HG02973 (cell line): Measurements from ENCODE around the gene GALK2.

Source experiments
- ATAC-seq: cut with Tn5 transposase; IDR thresholded peaks from one replicate; pipeline ENCODE4 v1.9.1; 2021; ENCODE audit warnings: moderate library complexity; ENCODE audit not compliant: unreplicated experiment

GALK2 gene

DNA sequence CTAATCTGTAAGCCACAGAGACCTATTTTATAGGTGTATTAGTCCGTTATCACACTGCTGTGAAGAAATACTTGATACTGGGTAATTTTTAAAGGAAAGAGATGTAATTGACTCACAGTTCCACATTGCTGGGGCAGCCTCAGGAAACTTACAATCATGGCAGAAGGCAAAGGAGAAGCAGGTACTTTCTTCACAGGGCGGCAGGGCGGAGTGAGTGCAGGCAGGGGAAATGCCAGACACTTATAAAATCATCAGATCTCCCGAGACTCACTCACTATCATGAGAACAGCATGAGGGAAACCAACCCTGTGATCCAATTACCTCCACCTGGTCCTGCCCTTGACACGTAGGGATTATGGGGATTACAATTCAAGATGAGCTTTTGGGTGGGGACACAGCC is 108.7 kb downstream of the GALK2 start:
- no peak for ATAC-seq

DNA sequence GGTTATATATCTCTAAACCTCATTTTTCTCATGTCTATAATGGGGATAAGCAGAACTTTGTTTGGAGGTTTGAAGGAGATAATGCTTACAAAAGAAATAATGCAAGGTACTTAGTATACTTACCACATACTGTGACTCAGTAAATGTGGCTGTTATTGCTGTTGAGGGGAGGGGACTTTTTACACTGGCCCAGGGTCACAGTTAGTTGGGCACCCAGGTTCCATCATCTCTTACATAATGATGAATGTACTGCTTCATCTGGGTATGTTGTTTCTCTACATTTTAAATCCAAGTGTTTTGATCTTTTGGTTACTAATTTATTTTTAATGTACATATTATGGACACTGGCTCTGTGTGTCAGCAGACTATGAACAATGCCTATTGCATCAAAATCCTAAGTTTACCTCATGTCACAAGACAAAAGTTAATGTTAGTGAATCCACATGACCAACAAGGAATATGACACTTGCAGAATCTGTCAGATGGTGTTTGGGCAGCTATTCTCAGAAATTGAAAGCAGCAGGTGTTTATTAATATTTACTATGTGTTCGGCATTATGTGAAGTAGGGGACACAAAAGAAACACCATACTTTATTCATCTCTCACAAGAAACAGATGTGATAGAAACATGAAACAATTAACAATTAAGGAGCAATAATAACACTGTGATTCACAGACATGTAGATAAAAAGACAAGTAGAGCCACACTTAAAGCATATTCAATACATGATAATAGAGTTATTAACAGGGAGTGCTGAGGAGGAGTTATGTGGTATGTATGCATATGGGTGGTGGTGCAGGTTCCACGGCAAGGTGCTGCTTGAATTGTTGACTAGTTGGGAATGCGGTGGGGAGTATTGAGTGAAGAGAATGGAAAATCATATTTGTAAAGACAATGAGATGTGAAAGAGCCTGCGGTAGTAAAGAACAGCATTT is 109.7 kb downstream of the GALK2 start:
- ATAC-seq, result no peak

DNA sequence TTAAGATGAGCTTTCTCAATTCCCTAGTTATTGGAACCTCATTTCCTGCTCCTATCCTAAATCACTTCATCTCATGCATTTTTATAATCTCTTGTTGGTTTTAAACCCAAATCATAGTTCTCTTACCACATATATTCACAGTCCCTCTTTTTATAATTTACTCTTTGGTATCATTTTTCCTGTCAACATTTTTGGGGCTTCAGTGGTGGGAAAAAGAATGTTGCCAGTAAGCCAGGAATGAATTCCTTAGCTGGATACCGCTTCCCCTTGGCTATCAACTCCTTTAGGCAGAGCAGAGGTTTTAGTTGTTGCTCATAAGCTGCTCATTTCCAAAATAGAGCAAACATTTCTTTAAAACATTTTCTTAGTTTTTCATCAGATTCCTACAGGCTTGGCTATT is 112.3 kb downstream of the GALK2 start:
- no peak for ATAC-seq

DNA sequence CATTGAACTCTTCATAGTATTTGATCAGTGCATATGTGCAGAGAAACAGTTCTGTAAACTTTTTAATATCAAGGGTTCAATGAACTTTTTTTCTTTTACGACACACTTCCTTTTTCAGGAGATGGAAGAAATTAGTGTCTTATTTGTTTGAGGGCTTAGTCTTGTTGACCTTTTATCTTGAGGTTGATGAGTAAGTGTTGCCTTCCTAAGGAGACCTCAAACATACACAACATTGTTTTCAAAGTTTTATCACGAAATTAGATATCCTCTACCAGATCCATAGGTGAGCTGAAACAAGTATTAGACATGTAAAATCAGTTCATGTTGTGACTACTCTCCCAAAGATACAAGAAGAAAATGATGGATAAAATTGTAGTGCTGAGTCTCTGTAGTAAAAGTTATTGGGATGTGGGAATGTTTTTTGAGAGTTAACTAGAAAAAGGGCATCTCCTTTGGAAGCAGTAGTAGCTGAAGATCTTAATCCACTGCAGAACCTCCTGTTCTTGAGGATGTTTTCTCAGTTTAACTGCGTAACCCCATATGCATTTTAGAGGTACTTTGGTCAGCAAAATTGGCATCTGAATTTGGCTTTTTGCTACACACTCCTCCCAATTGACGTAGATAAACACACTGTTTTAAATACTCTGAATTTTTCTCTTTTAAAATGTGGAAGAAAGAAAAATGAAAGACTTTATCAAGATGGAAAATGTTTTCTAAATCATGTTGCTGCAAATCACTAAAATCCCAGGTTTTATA is 116.8 kb downstream of the GALK2 start:
- ATAC-seq, result no peak

DNA sequence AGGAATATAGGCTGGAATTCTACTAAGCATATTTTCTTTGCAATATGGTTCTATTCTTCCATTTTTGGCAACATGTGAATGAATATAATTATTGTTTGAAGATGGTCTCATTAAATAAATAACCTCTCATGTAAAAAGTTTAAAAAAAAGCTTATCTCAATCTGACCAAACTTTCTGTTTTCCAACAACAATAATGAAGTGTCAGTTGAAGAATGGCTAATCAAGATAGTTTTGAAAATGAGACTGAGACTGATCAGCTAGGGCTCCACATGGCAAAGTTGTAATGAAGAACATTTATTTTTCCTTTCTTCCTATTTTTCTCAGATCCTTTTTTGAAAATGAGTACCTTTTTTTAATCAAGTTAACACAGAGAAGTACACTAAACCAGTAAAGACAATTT is 117.4 kb downstream of the GALK2 start:
- ATAC-seq, result no peak

DNA sequence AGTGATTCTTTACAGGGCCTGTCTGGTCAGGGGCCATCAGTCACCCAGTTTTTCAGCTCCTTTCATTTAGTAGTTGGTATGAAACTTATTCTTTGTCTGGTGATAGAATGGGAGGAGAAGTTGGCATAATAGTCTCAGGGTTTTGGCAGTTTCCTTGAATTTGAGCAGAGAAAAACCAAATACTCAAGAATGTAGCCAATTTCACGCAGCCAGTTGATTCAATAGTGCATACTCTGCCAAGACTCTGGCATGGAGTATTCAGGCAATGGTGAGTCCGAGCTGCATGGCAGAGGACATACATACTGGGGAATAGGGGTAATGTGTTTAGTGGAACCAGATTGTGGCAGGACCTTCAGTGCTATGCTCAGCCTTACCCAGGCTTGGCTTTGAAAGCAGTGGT is 118.3 kb downstream of the GALK2 start:
- ATAC-seq, result no peak

DNA sequence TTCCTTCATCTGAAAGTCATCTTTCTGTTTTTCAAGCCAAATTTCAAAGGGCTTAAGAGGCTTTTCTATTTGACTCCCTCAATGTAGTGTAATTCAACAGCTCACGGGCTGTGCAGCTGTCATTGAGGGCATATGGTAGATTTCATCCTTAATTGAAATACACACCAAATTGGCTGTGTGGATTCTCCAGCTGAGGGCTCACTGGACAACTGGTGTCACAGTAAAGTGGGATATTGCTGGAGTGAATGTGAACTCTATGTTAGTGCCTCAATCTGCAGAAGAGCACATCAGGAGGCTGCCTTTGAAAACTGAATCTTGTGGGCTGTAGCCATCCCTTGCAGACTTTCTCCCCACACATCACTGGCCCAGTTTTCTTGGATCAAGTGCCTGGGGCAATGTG is 120.1 kb downstream of the GALK2 start:
- ATAC-seq, result no peak

DNA sequence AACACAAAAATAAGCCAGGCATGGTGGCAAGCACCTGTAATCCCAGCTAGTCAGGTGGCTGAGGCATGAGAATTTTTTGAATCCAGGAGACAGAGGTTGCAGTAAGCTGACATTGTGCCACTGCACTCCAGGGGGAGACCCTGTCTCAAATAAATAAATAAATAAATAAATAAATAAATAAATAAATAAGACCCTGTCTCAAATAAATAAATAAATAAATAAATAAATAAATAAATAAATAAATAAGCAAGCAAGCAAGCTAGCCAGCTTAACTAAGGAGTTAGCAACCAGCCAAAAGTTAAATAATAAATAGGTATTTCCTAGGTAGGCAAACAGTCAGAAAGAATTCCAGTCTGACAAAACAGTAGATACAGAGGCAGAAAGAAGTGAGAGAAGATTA is 123.9 kb downstream of the GALK2 start:
- ATAC-seq, result no peak

DNA sequence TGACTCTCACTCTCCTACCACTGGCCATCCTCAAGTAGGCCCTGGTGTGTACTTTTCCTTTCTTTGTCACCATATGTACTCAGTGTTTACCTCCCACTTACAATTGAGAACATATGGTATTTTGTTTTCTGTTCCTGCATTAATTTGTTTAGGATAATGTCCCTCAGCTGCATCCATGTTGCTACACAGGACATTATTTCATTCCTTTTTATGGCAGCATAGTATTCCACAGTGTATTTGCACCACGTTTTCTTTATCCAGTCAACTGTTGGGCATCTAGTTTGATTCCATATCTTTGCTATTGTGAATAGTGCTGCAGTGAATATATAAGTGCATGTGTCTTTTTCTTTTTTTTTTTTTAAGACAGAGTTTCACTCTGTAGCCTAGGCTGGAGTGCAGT is 126.2 kb downstream of the GALK2 start:
- ATAC-seq, result no peak

DNA sequence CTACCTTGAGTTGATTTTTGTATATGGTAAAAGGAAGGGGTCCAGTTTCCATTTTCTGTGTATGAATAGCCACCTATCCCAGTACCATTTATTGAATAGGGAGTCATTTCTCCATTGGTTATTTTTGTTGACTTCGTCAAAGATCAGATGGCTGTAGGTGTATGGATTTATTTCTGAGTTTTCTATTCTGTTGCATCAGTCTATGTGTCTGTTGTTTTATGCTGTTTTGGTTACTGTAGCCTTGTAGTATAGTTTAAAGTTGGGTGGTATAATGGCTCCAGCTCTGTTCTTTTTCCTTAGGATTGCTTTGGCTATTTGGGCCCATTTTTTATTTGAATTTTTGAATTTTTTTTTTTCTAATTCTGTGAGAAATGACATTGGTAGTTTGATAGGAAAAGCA is 127.5 kb downstream of the GALK2 start:
- no peak for ATAC-seq

DNA sequence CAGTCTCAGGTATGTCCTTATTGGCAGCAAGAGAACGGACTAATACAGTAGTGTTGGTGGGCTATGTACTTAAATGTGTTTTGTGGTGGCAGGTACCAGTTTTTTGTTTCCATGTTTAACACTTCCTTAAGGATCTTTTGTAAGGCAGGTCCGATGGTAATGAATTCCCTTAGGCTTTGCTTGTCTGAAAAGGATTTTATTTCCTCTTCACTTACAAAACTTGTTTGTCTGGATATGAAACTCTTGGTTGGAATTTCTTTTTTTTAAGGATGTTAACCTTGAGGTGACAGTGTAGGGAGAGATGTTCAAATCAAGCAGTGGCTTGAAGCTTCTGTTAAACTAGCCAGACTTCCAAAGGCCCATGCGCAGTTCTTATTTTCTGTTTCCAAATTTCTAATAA is 130.8 kb downstream of the GALK2 start:
- no peak for ATAC-seq

DNA sequence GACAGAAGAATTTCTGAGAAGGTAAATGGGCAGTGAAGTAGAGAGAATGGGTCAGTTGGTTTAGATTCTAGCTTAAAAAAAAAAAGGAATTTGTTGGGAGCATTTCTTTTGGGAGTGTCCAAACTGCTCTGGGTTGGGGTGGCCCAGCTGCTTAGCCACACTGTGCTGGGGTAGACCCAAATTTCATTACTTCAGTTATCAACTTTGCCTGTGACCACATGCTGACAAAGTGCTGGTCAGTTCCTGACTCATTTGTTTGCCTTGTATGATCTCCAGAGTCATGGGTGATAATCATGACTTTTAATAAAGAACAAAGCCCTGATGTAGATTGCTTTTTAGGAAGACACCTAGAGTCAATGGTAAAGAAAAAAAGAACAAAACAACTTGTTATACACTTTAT is 131.5 kb downstream of the GALK2 start:
- ATAC-seq, result no peak

DNA sequence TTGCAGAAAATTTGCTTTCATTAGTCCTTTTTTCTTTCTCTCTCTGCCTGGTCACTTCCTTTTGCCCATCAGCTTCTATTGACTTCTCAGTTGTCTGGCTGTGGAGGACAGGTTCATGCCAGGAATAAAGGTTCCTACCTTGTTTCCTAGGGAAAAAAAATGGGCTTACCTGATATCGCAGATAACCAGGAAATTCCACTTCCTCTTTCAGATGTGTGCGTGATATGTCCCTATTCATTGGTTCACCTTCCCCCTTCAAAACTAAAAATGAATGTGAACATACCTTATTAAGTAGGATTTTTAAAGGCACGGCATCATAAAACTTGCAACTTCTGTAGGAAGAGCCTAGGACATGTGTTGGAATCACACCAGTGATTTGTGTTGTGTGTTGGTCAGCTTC is 133.0 kb downstream of the GALK2 start:
- ATAC-seq, result no peak

DNA sequence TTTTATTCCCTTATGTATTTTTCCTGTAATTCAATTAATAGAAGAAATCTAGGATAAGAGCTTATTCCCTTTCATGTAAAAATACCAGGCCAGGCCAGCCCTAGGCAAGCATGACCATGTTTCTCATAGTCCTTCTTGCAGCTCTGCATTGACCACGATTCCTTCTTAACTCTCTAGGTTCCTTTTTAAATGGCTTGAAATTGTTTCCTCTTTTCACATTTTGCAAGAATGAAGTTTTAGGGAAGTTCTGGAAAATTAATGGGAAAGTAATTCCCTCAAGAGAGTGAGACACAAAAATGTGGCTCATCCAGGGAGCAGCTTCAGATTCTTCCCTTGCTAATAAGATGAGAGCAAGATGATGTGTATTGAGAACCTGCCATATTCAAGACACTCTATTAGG is 136.5 kb downstream of the GALK2 start:
- no peak for ATAC-seq

DNA sequence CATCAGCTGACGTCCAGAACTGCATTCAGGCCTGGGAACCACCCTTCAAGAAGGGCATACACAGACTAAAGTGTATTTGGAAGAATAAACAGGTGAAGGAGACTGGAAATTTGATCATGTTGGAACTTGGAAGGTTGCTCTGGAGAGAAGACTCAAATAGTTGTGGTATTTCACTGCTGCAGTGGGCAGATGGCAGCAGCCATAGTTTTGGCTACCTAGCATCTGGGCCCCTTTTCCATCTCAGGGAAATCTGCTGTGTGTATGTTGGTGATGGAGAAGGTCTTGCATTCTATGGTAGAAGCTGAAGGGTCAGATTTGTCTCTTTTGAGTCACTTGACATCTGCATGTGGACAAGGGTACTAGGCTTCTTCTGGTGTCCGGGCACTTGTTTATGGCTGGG is 138.6 kb downstream of the GALK2 start:
- no peak for ATAC-seq

DNA sequence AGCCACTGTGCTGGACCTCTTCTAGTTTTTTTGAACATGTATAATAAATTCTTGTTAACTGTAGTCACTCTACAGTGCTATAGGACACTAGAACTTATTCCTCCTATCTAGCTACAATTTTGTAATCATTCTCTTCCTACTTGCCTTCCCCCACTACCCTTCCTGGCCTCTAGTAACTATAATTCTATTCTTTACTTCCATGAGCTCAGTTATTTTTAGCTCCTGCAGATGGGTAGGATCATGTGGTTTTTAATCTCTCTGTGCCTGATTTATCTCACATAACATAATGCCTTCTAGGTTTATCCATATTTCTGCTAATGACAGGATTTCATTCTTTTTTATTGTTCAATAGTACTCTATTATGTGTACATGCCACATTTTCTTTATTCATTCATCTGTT is 139.8 kb downstream of the GALK2 start:
- ATAC-seq, result no peak

DNA sequence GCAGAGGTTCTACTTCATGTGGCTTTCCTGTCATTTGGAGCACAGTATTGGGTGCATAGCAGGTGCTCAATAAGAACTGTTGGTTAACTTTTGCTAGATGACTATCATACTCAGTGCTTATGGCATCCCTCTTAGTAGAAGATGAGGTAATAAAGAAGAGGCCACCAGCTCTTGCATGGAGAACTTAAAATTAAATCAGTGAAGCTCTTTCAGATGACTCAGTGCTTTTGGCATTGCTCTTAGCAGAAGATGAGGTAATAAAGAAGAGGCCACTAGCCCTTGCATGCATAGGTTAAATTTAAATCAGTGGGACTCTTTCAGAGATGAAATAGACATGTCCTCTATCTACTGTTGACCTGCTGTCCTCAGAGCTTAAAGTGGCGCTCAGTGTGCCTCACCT is 143.6 kb downstream of the GALK2 start:
- no peak for ATAC-seq

DNA sequence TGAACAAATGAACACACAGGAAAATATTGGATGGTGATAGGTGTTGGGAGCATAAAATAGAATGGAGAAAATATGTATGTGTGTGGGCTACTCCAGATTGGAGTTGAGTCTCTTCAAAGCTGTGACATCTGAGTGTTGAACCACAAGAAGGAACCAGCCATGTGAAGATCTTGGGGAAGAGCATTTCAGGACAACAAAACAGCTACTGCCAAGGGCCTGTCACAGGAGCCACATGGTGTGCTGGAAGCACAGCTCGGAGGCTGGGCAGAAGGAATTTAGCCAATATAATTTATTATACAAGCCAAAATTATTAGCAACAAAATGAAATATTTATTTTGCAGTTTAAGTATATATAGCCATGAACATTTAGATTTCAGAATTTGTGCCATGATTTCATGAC is 144.7 kb downstream of the GALK2 start:
- no peak for ATAC-seq

DNA sequence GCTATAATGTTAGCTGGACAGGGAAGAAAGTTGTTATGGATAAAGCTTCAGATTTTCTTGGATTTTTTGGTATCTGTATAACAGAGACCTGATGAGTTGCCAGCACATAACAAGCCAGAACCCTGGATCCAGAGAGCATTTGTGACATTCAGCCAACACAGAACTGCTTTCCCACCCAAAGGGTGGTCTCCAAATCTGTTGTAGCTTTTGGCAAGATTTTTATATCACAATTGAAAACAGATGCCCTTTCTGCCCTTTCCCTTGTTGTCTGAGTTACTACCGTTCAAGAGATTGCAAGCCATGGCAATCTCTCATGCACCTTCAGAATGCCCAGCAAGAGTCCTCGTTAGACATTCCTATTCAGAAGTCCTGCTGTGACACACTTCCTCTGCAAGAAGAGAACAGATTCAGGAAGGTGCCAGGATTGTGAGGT is 145.4 kb downstream of the GALK2 start:
- no peak for ATAC-seq

DNA sequence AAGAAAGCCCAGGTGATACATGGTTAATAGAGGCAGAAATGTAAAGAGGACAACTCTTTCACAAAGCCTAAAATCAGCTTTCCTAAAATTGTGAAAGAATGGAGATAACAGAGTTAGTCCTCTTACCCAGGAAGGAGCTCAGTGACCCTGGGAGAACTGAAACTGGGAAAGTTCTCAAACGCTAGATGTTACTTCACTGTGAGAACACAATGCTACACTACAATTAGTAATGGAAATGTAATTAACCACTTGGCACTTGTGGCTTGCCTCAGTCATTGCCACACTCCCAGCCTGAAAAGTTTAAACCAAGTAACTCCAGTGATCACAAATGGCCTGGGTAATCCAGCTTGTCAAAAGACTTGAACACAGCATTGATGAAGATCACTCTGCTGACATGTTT is 150.3 kb downstream of the GALK2 start:
- ATAC-seq, result no peak

DNA sequence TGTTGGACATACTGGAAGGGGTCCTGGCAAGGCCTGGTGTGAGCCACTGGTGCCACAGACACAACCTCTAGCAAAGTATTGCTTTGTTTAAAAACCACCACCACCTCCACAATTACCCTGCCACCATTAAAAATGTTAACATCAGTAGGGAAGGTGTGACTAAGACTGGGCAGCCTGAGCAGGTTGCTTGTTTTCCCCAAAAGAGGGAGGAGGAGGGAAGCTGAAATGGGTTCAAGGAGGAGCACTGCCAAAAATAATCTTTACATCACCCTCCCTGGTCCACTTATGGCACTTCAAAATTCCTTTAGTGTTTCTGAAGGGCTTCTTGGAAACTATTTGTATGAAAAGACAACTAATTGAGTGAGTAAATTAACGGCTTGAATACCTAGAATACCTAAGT is 153.2 kb downstream of the GALK2 start:
- ATAC-seq, result no peak

DNA sequence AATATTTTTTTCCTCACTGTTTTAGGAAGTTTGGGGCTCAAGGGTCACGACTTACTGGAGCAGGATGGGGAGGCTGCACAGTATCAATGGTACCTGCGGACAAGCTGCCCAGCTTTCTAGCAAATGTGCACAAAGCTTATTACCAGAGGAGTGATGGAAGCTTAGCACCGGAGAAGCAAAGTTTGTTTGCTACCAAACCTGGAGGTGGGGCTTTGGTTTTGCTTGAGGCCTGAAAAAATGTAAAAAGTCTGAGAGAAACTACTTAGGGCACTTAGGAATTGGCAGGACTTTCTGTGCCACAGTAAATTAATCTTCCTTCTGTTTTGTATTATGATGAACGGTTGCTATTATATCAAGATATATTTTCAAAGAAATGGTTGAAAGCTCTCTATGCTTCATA is 157.9 kb downstream of the GALK2 start:
- no peak for ATAC-seq
